ENCODE results near the gene SLC38A8.

The SLC38A8 gene

DNA sequence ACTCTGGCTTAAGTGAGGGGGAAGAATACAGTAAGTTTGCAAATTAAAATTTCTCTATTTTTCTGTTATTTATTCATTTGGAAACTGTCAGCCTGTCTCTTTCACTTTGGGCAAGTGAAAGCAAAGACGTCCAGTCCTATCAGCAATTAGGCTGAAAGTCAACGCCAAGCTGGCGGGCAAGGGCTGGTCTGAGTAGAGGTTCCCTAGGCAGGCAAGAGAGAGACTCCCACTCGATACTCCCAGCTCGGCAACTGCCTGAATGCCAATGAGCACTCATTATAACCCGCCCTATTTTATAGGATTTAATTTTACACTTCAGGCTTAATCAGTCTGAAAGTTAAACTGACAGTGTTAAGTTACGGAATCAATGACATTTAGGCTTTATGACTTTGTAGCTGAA, 14.3 kb upstream of the SLC38A8 start:
- H3K4me3 ChIP-seq (ENCODE audit: low read length), result no peak overlapping the region
- TF ChIP-seq CTCF (IDR thresholded peaks at IDR 0.05; ENCODE audit: insufficient read depth, low read depth, low read length, missing control alignments), result no peak
- DNase-seq (ENCODE audit: low read depth), result no peak

DNA sequence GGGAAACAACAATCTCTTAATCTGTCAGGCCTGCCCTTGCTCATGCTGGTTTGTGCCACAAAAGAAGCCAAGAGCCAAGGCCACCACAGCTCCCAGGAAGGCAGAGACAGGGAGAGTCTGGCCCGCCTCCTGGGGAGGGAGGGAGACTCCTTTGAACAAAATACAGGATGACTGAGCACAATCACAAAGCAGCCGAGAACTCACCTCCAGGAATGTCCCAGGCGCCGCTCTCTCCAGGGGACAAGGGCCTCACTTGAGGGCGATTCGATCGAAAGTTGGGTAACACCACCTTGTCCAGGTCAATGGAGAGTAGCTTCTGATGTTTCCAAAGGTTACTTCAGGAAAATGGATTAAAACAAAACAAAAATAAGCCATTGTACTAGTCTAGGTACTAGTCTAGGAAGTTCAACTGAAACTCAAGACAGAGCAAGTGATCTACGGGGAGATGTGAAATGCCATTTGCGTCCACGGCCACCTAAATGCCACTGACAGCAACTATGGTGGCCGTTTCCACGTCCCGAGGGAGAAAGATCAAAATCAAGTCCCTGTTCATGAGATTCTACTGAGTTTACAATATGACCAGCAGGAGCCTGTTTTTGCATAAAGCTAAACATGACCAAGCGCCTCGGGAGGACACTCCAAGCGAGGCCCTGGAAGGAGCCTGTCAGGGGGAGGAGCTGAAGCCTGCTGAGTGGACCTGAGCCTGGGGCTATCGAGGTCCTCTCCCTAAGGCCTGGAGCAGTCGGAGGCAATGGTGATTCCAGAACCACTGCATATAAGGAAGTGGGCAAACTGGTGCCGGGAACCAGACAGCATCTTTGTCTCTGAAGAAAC, 13.4 kb upstream of the SLC38A8 start:
- no peak overlapping the region for H3K4me3 ChIP-seq (ENCODE audit: low read length)
- DNase-seq (ENCODE audit: low read depth), result no peak
- TF ChIP-seq CTCF (IDR thresholded peaks at IDR 0.05; ENCODE audit: insufficient read depth, low read depth, low read length, missing control alignments), result no peak

DNA sequence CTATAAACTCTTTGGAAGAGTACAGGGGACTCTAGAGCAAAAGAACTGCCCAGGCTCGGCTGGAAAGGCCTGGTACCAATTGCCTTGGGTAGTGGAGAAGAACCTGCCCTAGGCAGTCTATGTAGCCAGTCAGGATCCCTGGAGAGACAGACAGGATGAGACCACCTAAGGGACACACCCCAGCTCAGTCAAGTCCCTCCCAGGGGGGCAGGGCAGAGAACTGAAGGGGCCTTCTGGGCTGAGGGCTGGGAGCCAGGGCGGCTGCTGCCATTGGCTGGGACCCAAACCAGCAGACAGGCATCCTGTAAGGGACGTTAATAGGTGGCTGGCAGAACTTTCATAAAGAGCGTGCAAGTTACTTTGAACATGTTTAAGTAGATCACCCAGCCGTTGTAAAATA, 12.8 kb upstream of the SLC38A8 start:
- no peak for DNase-seq (ENCODE audit: low read depth)
- TF ChIP-seq CTCF (IDR thresholded peaks at IDR 0.05; ENCODE audit: insufficient read depth, low read depth, low read length, missing control alignments), result no peak
- H3K4me3 ChIP-seq (ENCODE audit: low read length), result no peak overlapping the region

DNA sequence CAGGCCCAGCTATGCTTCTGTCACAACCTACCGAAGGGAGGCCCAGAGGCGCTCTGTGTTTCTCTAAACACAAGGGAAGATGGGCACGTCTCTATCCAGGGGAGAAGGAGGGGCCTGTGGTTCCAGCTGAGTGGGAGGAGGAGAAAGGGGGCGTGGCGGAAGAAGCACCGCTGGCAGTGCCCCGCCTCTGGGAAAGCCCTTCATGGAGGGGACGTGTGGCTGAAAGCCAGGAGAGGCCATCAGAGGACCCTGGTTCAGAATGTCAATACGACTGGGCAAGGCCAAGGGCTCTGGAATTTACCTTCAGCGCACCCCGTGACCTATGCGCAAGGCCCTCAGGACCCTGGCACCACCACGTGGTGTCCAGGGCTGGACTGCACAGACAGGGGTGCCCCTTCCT, 12.3 kb upstream of the SLC38A8 start:
- H3K4me3 ChIP-seq (ENCODE audit: low read length), result no peak overlapping the region
- no peak for TF ChIP-seq CTCF (IDR thresholded peaks at IDR 0.05; ENCODE audit: insufficient read depth, low read depth, low read length, missing control alignments)
- no peak for DNase-seq (ENCODE audit: low read depth)

- H3K4me3 ChIP-seq (ENCODE audit: low read length), result no peak overlapping the region
- TF ChIP-seq CTCF (IDR thresholded peaks at IDR 0.05; ENCODE audit: insufficient read depth, low read depth, low read length, missing control alignments), result no peak
These were observed 11.7 kb upstream of the SLC38A8 start for GRCh38 chr16:84054271-84054670.

DNA sequence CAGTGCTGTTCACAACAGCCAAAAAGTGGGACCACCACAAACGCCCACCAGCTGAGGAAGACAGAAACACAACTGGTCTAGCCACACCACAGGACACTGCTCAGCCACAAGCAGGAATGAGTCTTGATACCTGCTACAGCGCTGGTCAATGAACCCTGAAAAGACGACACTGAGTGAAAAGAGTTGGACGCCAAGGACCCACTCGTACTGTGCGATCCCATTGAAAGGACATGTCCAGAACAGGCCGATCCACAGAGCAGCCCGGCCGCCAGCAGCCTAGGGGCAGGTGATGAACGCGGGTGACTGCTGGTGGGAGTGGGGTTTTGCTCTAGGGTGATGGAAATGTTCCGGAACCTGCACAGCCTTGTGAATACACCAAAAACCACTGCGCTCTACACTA, 10.6 kb upstream of the SLC38A8 start:
- no peak for DNase-seq (ENCODE audit: low read depth)
- no peak overlapping the region for H3K4me3 ChIP-seq (ENCODE audit: low read length)
- no peak for TF ChIP-seq CTCF (IDR thresholded peaks at IDR 0.05; ENCODE audit: insufficient read depth, low read depth, low read length, missing control alignments)

More at GRCh38 chr16:84054271-84054670, 11.7 kb upstream of the SLC38A8 start:
- DNase-seq (ENCODE audit: low read depth), result no peak
